Prostate gland (tissue), 2 donors: ENCODE results near the gene CITED2. TPM values are rescaled to one million over a fixed set of nuclear protein-coding genes. Genes with fewer than 3 reads are reported as not detected.

Experiments
- DNase-seq: peaks from one replicate; pipeline ENCODE4 v3.0.0-alpha.2; 2019; ENCODE audit warnings: low spot score
- H3K27ac ChIP-seq, 2 donors: fragments of 200-600 bp; sonication (generic); 2 replicates each; pipeline ENCODE4 v1.5.1; 2017 to 2019
- H3K27me3 ChIP-seq: fragments of 200-600 bp; sonication (generic); replicated peaks from 2 replicates; pipeline ENCODE4 v1.5.1; 2019; ENCODE audit not compliant: insufficient read depth
- H3K36me3 ChIP-seq, 2 donors: fragments of 200-600 bp; sonication (generic); 1 replicate in 1 of 2; 2 replicates in 1 of 2; pipeline versions ENCODE4 v1.5.1 to v1.8.1; 2017 to 2019
- H3K4me1 ChIP-seq: fragments of 200-600 bp; sonication (generic); replicated peaks from 2 replicates; pipeline ENCODE4 v1.5.1; 2019
- H3K4me3 ChIP-seq, 2 donors: fragments of 200-600 bp; sonication (generic); 2 replicates each; pipeline ENCODE4 v1.5.1; 2017 to 2019
- H3K9me3 ChIP-seq: fragments of 200-600 bp; sonication (generic); 2 replicates; pipeline ENCODE4 v1.5.1; 2017
- POLR2A ChIP-seq: fragments of 450-650 bp; IDR thresholded peaks from one replicate; pipeline ENCODE4 v1.6.1; 2016; ENCODE audit warnings: antibody characterized with exemption, mild to moderate bottlenecking
- POLR2AphosphoS5 ChIP-seq: sonication (generic); formaldehyde crosslinking; IDR thresholded peaks from one replicate; pipeline ENCODE4 v1.6.1; 2017; ENCODE audit warnings: antibody characterized with exemption
- WGBS: methylation state at CpG from one replicate; pipeline ENCODE4 v1.1.5; 2018; 5-methylcytosine and 5-hydroxymethylcytosine counted together
- intact Hi-C: fragments of 100-400 bp; cut with DNase I; formaldehyde crosslinking; loops from one replicate; pipeline ENCODE4 v1.14.2; 2022
- total RNA-seq, 2 donors: library from RNA; depleted of rRNA; stranded (reverse); fragments of >200 nt; gene quantifications; one replicate each; pipeline ENCODE4 v1.1.0, GENCODE V29; 2016
- TF ChIP-seq, protein P1 (sequence below), 4 experiments: fragments of 200-600 bp in 2 of 4; fragments of 450-650 bp in 2 of 4; sonication (generic) in 2 of 4; IDR thresholded peaks; 1 replicate in 3 of 4; 2 replicates in 1 of 4; pipeline ENCODE4 v1.5.1; 2016 to 2019; ENCODE audit warnings: antibody characterized with exemption in 4 of 4, mild to moderate bottlenecking in 2 of 4, moderate library complexity in 2 of 4

The CITED2 gene
- total RNA-seq, 2 donors from 2014 or later: 117 to 149 TPM

DNA sequence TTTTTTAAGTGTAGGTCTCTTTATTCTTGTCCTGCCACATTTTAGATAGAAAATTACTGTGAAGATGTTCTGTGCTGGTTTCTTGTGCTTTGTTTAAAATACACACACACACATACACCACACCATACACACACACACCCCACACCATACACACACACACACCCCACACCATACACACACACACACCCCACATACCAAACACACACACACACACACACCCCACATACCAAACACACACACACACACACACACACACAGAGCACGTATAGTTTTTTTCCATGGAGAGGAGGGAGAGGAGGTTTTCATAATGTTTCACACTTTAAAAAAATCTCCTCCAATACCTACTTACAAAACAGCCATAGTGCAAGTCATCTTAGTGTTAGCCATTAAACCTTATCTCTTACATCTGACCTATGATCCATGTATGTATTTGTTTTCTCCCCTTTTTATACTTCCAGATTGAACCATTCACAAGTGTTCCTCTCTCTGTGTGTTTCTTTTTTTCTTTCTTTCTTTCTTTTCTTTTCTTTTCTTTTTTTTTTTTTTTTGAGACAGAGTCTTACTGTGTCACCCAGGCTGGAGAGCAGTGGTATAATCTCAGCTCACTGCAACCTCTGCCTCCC lies 19.7 kb upstream of the CITED2 start:
- intact Hi-C loops: no loop called here
- no peaks in the 10 kb centered on the region for H3K36me3 ChIP-seq
- no peak overlapping the region for H3K4me3 ChIP-seq
- WGBS: 73% methylated on average over 1 of the region's 1 CpG
- no peak overlapping the region for H3K27ac ChIP-seq
- TF ChIP-seq POLR2AphosphoS5: no peak
- no peak for TF ChIP-seq POLR2A
- TF ChIP-seq, protein P1, sequence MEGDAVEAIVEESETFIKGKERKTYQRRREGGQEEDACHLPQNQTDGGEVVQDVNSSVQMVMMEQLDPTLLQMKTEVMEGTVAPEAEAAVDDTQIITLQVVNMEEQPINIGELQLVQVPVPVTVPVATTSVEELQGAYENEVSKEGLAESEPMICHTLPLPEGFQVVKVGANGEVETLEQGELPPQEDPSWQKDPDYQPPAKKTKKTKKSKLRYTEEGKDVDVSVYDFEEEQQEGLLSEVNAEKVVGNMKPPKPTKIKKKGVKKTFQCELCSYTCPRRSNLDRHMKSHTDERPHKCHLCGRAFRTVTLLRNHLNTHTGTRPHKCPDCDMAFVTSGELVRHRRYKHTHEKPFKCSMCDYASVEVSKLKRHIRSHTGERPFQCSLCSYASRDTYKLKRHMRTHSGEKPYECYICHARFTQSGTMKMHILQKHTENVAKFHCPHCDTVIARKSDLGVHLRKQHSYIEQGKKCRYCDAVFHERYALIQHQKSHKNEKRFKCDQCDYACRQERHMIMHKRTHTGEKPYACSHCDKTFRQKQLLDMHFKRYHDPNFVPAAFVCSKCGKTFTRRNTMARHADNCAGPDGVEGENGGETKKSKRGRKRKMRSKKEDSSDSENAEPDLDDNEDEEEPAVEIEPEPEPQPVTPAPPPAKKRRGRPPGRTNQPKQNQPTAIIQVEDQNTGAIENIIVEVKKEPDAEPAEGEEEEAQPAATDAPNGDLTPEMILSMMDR (IDR thresholded peaks at IDR 0.05): no peak
- H3K9me3 ChIP-seq: no peaks in the 10 kb centered on the region
- H3K27me3 ChIP-seq: no peaks in the 10 kb centered on the region
- no peaks in the 10 kb centered on the region for H3K4me1 ChIP-seq
- DNase-seq: no peak

DNA sequence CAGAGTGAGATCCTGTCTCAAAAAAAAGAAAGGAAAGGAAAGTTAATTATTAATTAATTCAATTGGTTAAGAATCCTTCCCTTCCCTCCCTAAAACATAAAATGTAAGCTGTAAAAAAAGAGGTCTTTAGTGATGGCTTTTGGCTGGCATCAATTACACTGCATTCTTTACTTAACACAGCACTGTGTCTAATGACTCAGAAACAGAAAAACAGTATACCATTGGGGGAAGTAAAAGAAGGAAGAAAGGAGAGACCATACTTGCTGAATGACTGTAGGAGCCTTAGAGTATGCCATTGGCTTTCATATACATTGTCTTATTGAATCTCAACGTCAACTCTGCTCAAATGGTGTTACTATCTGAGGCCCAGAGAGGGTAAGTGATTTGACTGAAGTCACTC lies 18.3 kb upstream of the CITED2 start:
- no peak for DNase-seq
- H3K4me1 ChIP-seq: no peaks in the 10 kb centered on the region
- no peak overlapping the region for H3K4me3 ChIP-seq
- intact Hi-C loops: no loop called here
- WGBS: 97% methylated on average over 1 of the region's 1 CpG
- H3K36me3 ChIP-seq: no peaks in the 10 kb centered on the region
- H3K27me3 ChIP-seq: no peaks in the 10 kb centered on the region
- no peaks in the 10 kb centered on the region for H3K9me3 ChIP-seq
- TF ChIP-seq POLR2AphosphoS5 (no peak), POLR2A (no peak)
- TF ChIP-seq, protein P1 (IDR thresholded peaks at IDR 0.05): no peak
- H3K27ac ChIP-seq: no peak overlapping the region

DNA sequence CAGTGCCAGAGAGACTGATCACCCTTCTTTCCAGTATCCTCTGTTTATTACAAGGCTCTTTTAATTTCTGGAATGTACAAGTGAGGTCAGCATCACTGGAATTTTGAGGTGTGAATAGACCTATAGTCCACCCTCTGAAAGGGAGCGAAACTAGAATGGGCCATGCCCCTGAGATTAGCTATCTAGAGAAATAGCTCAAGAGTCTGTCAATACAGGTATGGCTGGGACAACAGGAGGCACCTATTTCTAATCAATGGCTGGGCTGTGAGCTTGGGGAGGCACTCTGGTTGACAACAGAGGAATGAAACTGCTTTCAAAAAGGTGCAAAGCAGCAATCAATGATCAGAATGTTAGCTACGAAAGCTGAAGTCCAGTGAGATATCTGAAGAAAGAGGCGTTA lies 17.3 kb upstream of the CITED2 start:
- Histone ChIP-seq H3K9me3 (no peaks in the 10 kb centered on the region), H3K4me3 (no peak overlapping the region), H3K27me3 (no peaks in the 10 kb centered on the region), H3K36me3 (no peaks in the 10 kb centered on the region), H3K27ac (no peak overlapping the region), H3K4me1 (no peaks in the 10 kb centered on the region)
- TF ChIP-seq, protein P1 (IDR thresholded peaks at IDR 0.05): no peak
- TF ChIP-seq POLR2A: no peak
- no peak for TF ChIP-seq POLR2AphosphoS5
- DNase-seq: no peak
- 99% methylated on average over 3 of the region's 3 CpGs for WGBS
- intact Hi-C loops: no loop called here

DNA sequence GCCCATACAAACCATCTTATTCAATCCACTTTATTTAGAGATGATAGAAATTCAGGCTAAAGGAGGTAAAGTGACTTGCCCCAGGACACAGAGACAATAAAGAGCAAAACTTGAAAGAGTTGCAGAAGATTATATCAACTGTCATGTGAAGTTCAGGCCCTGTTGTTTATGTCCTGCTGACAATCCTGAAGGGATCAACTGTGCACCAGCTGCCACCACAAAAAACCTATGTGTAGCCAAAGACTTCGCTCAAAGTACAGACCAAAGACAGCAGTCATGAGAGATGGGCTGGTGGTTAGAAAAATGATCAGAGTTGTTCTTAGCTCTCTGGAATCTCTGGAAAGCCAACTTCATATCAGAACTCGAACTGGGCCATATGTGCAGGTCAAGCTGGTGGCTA lies 16.0 kb upstream of the CITED2 start:
- H3K4me1 ChIP-seq: no peaks in the 10 kb centered on the region
- H3K9me3 ChIP-seq: no peaks in the 10 kb centered on the region
- H3K36me3 ChIP-seq: no peaks in the 10 kb centered on the region
- DNase-seq: no peak
- H3K4me3 ChIP-seq: no peak overlapping the region
- intact Hi-C loops: no loop called here
- H3K27ac ChIP-seq: no peak overlapping the region
- WGBS: 93% methylated on average over 2 of the region's 2 CpGs
- no peak for TF ChIP-seq POLR2A
- TF ChIP-seq, protein P1 (IDR thresholded peaks at IDR 0.05): no peak
- TF ChIP-seq POLR2AphosphoS5: no peak
- no peaks in the 10 kb centered on the region for H3K27me3 ChIP-seq

DNA sequence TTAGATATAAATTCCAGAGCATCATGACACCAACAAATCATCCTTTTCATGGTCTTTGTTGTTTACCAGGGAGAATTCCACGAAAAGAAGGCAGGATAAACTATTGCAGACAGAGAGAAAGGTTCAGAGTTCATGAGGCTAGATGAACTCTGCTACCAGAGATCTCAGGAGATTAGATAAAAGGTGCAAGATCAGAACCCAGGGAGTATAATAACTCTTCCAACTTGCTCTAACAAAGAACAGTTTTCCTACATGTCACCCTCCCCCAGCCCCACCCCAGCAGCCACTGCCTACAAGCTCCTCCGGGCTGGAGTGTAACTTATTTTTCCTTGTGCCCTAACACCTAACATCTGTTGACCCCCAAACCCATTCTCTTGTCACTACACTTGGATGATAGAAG lies 13.9 kb upstream of the CITED2 start:
- H3K4me3 ChIP-seq: no peak overlapping the region
- WGBS: 77% methylated on average over 2 of the region's 2 CpGs
- H3K27ac ChIP-seq: no peak overlapping the region
- no peak for DNase-seq
- no peaks in the 10 kb centered on the region for H3K9me3 ChIP-seq
- H3K4me1 ChIP-seq: no peaks in the 10 kb centered on the region
- TF ChIP-seq POLR2AphosphoS5: no peak
- TF ChIP-seq, protein P1 (IDR thresholded peaks at IDR 0.05): no peak
- TF ChIP-seq POLR2A: no peak
- intact Hi-C loops: no loop called here
- no peaks in the 10 kb centered on the region for H3K27me3 ChIP-seq
- no peaks in the 10 kb centered on the region for H3K36me3 ChIP-seq
